ENCODE results near the gene BPIFA2. TPM values are rescaled to one million over a fixed set of nuclear protein-coding genes. Genes with fewer than 3 reads are reported as not detected.

BPIFA2 gene
- total RNA-seq, 1 donor from 2014 or later, result not detected

- DNase-seq, result peak; percentile 31
- H3K9me3 Mint-ChIP-seq (ENCODE audit: unreplicated experiment), result peaks cover 5% of the 10 kb centered on the region
- H3K4me1 Mint-ChIP-seq (ENCODE audit: low read depth, unreplicated experiment), result peaks cover 2% of the 10 kb centered on the region
- no peak overlapping the region for H3K27ac Mint-ChIP-seq (ENCODE audit: unreplicated experiment)
- H3K36me3 Mint-ChIP-seq (ENCODE audit: unreplicated experiment), result peaks cover 4% of the 10 kb centered on the region
- TF ChIP-seq, protein P1, sequence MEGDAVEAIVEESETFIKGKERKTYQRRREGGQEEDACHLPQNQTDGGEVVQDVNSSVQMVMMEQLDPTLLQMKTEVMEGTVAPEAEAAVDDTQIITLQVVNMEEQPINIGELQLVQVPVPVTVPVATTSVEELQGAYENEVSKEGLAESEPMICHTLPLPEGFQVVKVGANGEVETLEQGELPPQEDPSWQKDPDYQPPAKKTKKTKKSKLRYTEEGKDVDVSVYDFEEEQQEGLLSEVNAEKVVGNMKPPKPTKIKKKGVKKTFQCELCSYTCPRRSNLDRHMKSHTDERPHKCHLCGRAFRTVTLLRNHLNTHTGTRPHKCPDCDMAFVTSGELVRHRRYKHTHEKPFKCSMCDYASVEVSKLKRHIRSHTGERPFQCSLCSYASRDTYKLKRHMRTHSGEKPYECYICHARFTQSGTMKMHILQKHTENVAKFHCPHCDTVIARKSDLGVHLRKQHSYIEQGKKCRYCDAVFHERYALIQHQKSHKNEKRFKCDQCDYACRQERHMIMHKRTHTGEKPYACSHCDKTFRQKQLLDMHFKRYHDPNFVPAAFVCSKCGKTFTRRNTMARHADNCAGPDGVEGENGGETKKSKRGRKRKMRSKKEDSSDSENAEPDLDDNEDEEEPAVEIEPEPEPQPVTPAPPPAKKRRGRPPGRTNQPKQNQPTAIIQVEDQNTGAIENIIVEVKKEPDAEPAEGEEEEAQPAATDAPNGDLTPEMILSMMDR (IDR thresholded peaks at IDR 0.05; ENCODE audit: partially characterized antibody, unreplicated experiment), result no peak
- peaks cover 4% of the 10 kb centered on the region for H3K27me3 Mint-ChIP-seq (ENCODE audit: unreplicated experiment)
- no peak overlapping the region for H3K4me3 Mint-ChIP-seq (ENCODE audit: unreplicated experiment)
These were observed 35.2 kb upstream of the BPIFA2 start for GRCh38 chr20:33132513-33133372.

DNA sequence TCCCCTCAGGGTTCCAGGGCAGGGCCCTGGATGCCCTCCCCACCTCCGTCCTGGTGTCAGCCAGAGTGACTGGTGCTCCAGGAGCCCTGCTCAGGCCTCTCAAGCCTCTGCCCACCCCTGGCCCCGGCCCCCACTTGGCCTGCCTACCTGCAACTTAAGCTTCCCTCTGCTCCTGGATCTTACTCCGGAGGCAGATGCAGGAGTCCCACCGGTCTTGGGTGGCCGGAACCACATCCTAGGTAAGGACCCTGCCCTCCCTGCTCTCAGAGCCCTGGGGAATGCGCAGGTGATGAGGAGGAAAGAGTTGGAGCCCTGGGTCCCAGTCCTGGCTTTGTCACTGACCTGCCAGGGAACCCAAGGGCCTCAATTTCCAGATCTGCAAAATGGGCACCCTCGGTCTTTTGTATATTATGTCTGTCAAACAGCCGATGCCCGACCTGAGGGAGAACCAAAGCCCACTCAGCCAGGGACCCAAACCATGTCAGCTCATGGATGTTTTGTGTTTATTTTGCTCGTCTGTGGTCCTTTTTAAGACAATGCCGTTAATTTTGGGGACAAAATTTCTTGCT, 34.5 kb upstream of the BPIFA2 start:
- Mint-ChIP-seq H3K9me3 (ENCODE audit: unreplicated experiment) (peaks cover 5% of the 10 kb centered on the region), H3K27me3 (ENCODE audit: unreplicated experiment) (peaks cover 4% of the 10 kb centered on the region), H3K4me1 (ENCODE audit: low read depth, unreplicated experiment) (peaks cover 2% of the 10 kb centered on the region), H3K27ac (ENCODE audit: unreplicated experiment) (no peak overlapping the region), H3K4me3 (ENCODE audit: unreplicated experiment) (no peak overlapping the region), H3K36me3 (ENCODE audit: unreplicated experiment) (peaks cover 4% of the 10 kb centered on the region)
- DNase-seq, result no peak
- TF ChIP-seq, protein P1 (IDR thresholded peaks at IDR 0.05; ENCODE audit: partially characterized antibody, unreplicated experiment), result no peak

GRCh38 chr20:33137195-33137594, 30.8 kb upstream of the BPIFA2 start:
- Mint-ChIP-seq H3K9me3 (ENCODE audit: unreplicated experiment) (peaks cover 3% of the 10 kb centered on the region), H3K4me3 (ENCODE audit: unreplicated experiment) (no peak overlapping the region), H3K4me1 (ENCODE audit: low read depth, unreplicated experiment) (peaks cover 2% of the 10 kb centered on the region), H3K27ac (ENCODE audit: unreplicated experiment) (no peak overlapping the region), H3K27me3 (ENCODE audit: unreplicated experiment) (peaks cover 2% of the 10 kb centered on the region), H3K36me3 (ENCODE audit: unreplicated experiment) (peaks cover 4% of the 10 kb centered on the region)
- TF ChIP-seq, protein P1 (IDR thresholded peaks at IDR 0.05; ENCODE audit: partially characterized antibody, unreplicated experiment), result no peak
- DNase-seq, result no peak

GRCh38 chr20:33139467-33139866, 28.5 kb upstream of the BPIFA2 start:
- no peaks in the 10 kb centered on the region for H3K9me3 Mint-ChIP-seq (ENCODE audit: unreplicated experiment)
- H3K36me3 Mint-ChIP-seq (ENCODE audit: unreplicated experiment), result peaks cover 4% of the 10 kb centered on the region
- H3K27me3 Mint-ChIP-seq (ENCODE audit: unreplicated experiment), result no peaks in the 10 kb centered on the region
- no peak overlapping the region for H3K27ac Mint-ChIP-seq (ENCODE audit: unreplicated experiment)
- TF ChIP-seq, protein P1 (IDR thresholded peaks at IDR 0.05; ENCODE audit: partially characterized antibody, unreplicated experiment), result no peak
- H3K4me1 Mint-ChIP-seq (ENCODE audit: low read depth, unreplicated experiment), result no peaks in the 10 kb centered on the region
- DNase-seq, result no peak
- H3K4me3 Mint-ChIP-seq (ENCODE audit: unreplicated experiment), result no peak overlapping the region

GRCh38 chr20:33145521-33145920, 22.4 kb upstream of the BPIFA2 start:
- Mint-ChIP-seq H3K9me3 (ENCODE audit: unreplicated experiment) (no peaks in the 10 kb centered on the region), H3K27me3 (ENCODE audit: unreplicated experiment) (no peaks in the 10 kb centered on the region), H3K27ac (ENCODE audit: unreplicated experiment) (no peak overlapping the region), H3K36me3 (ENCODE audit: unreplicated experiment) (peaks cover 6% of the 10 kb centered on the region), H3K4me1 (ENCODE audit: low read depth, unreplicated experiment) (no peaks in the 10 kb centered on the region), H3K4me3 (ENCODE audit: unreplicated experiment) (no peak overlapping the region)
- DNase-seq, result no peak
- TF ChIP-seq, protein P1 (IDR thresholded peaks at IDR 0.05; ENCODE audit: partially characterized antibody, unreplicated experiment), result no peak

All from glutamatergic neuron (in vitro differentiated cells).